ENCODE data around the gene ZMYND8. TPM values are rescaled to one million over a fixed set of nuclear protein-coding genes. Genes with fewer than 3 reads are reported as not detected.
"Not testable (repeated sequence)": the region's sequence is repeated elsewhere in the genome, so short reads cannot be mapped to it uniquely, and the experiment has no call there.

ZMYND8 gene
- total RNA-seq, 4 donors from 2014 or later, result 44.6 to 78.6 (median 65.8) TPM

- no peak for DNase-seq (ENCODE audit: extremely low spot score)
- 86% methylated on average over 3 of the region's 3 CpGs for WGBS
- TF ChIP-seq CTCF (IDR thresholded peaks at IDR 0.05) (no peak), POLR2AphosphoS5 (IDR thresholded peaks at IDR 0.05) (no peak), POLR2A (IDR thresholded peaks at IDR 0.05; ENCODE audit: low read depth) (no peak), EP300 (IDR thresholded peaks at IDR 0.05) (no peak)
- Histone ChIP-seq H3K27ac (replicated peaks in 1 of 4) (no peak overlapping the region), H3K4me3 (no peak overlapping the region), H3K27me3 (no peaks in the 10 kb centered on the region), H3K9me3 (no peaks in the 10 kb centered on the region), H3K4me1 (no peaks in the 10 kb centered on the region), H3K36me3 (peaks cover 0 to 10% (median 0%) of the 10 kb centered on the region in 4 donors)
- intact Hi-C loops (cut with DNase I), result no loop called here
Measured at GRCh38 chr20:47178277-47178676, 178.2 kb downstream of the ZMYND8 start.

GRCh38 chr20:47176217-47176616, 180.3 kb downstream of the ZMYND8 start:
- H3K9me3 ChIP-seq; H3K27me3 ChIP-seq; H3K27ac ChIP-seq (replicated peaks in 1 of 4); H3K4me3 ChIP-seq; DNase-seq (ENCODE audit: extremely low spot score); intact Hi-C loops (cut with DNase I); H3K4me1 ChIP-seq: not testable (repeated sequence)
- H3K36me3 ChIP-seq, result peaks cover 0 to 18% (median 3%) of the 10 kb centered on the region in 4 donors
- WGBS, result 83% methylated on average over 5 of the region's 5 CpGs

- Histone ChIP-seq H3K4me1 (peaks cover 3 to 12% (median 6%) of the 10 kb centered on the region in 4 donors), H3K36me3 (peaks cover 0 to 17% (median 3%) of the 10 kb centered on the region in 4 donors), H3K9me3 (no peaks in the 10 kb centered on the region), H3K4me3 (no peak overlapping the region), H3K27me3 (no peaks in the 10 kb centered on the region), H3K27ac (replicated peaks in 1 of 4) (no peak overlapping the region)
- intact Hi-C loops (cut with DNase I), result no loop called here
- WGBS, result 55% methylated on average over 6 of the region's 6 CpGs
- no peak for DNase-seq (ENCODE audit: extremely low spot score)
- no peak for TF ChIP-seq POLR2AphosphoS5 (IDR thresholded peaks at IDR 0.05)
- TF ChIP-seq EP300 (IDR thresholded peaks at IDR 0.05), result no peak
- TF ChIP-seq POLR2A (IDR thresholded peaks at IDR 0.05; ENCODE audit: low read depth), result no peak
- TF ChIP-seq CTCF (IDR thresholded peaks at IDR 0.05), result no peak
Measured at GRCh38 chr20:47175493-47175892, 181.0 kb downstream of the ZMYND8 start.

DNA sequence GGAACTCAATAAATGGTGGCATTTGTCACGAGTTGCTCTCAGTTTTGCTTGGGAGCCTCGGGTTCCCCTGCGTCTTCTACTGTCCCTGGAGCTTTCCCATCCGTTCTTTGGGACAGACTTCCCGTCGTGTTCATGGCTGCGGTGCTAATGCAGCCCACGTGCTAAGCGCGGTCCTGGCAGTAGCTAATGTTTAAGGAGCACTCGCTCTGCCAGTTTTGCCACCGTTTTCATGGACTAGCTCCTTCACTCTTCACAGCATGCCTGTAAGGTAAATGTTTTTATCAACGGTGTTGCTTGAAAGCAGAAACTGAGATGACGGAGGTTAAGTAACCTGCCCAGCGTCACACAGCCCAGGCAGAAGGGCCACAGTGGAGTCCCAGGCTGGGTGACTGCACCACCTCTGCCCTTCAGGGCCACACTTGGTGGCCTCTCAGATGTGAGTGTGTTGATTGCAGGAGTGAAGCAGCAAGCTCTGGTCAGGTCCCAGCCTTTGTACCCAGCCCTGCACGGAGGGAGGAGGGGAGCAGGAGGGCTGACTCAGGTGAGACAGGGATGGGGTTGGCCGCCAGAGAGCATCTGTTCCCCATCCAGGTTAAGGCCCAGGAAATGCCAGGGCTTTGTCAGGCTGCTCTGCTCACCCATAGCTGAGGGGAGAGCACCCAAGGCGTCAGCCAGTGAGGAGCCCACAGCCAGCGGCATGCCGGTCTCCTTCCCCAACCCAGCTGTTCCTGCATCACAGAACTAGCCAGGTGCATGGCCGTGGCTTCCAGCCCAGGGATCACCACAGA, 181.8 kb downstream of the ZMYND8 start:
- no peak for DNase-seq (ENCODE audit: extremely low spot score)
- Histone ChIP-seq H3K27me3 (no peaks in the 10 kb centered on the region), H3K9me3 (no peaks in the 10 kb centered on the region), H3K4me1 (peaks cover 3 to 18% (median 6%) of the 10 kb centered on the region in 4 donors), H3K27ac (replicated peaks in 1 of 4) (no peak overlapping the region), H3K4me3 (no peak overlapping the region), H3K36me3 (peaks cover 0 to 11% (median 3%) of the 10 kb centered on the region in 4 donors)
- intact Hi-C loops (cut with DNase I), result no loop called here
- 92% methylated on average over 17 of the region's 21 CpGs for whole genome bisulfite sequencing
- no peak for TF ChIP-seq CTCF (IDR thresholded peaks at IDR 0.05)
- no peak for TF ChIP-seq EP300 (IDR thresholded peaks at IDR 0.05)
- TF ChIP-seq POLR2A (IDR thresholded peaks at IDR 0.05; ENCODE audit: low read depth), result no peak
- TF ChIP-seq POLR2AphosphoS5 (IDR thresholded peaks at IDR 0.05), result no peak

- TF ChIP-seq EP300 (IDR thresholded peaks at IDR 0.05) (no peak), CTCF (IDR thresholded peaks at IDR 0.05) (no peak), POLR2AphosphoS5 (IDR thresholded peaks at IDR 0.05) (no peak), POLR2A (IDR thresholded peaks at IDR 0.05; ENCODE audit: low read depth) (no peak)
- Histone ChIP-seq H3K36me3 (peaks cover 0 to 11% (median 3%) of the 10 kb centered on the region in 4 donors), H3K4me1 (peaks cover 3 to 18% (median 6%) of the 10 kb centered on the region in 4 donors), H3K4me3 (no peak overlapping the region), H3K27ac (replicated peaks in 1 of 4) (no peak overlapping the region), H3K9me3 (no peaks in the 10 kb centered on the region), H3K27me3 (no peaks in the 10 kb centered on the region)
- intact Hi-C loops (cut with DNase I), result no loop called here
- WGBS, result 98% methylated on average over 4 of the region's 6 CpGs
- DNase-seq (ENCODE audit: extremely low spot score), result no peak
Measured at GRCh38 chr20:47173596-47174216, 182.8 kb downstream of the ZMYND8 start.
